Ovary (tissue), 9 donors: Measurements from ENCODE around the gene SH3RF3. TPM values are rescaled to one million over a fixed set of nuclear protein-coding genes. Genes with fewer than 3 reads are reported as not detected.

Experiments used
- DNase-seq, 5 donors: peaks; one replicate each; pipeline ENCODE4 v3.0.0-alpha.2; 2019 to 2020
- H3K27ac ChIP-seq, 2 donors: fragments of 200-600 bp; one replicate each; pipeline versions ENCODE4 v1.5.1 to v1.8.0; 2019 to 2022
- H3K27me3 ChIP-seq: fragments of 200-600 bp; one replicate; pipeline ENCODE4 v1.8.0; 2022
- H3K36me3 ChIP-seq: fragments of 200-600 bp; sonication (generic); one replicate; pipeline ENCODE4 v1.5.1; 2019
- H3K4me1 ChIP-seq: one replicate; pipeline ENCODE4 v1.8.1; 2013; ENCODE audit warnings: mild to moderate bottlenecking, moderate library complexity; ENCODE audit not compliant: insufficient read depth
- H3K4me3 ChIP-seq: fragments of 200-600 bp; sonication (generic); one replicate; pipeline ENCODE4 v1.5.1; 2017
- H3K9me3 ChIP-seq, 2 donors: fragments of 200-600 bp in 1 of 2; sonication (generic) in 1 of 2; one replicate each; pipeline versions ENCODE4 v1.5.1 to v1.8.1; 2013 to 2019; ENCODE audit warnings: mild to moderate bottlenecking in 1 of 2, moderate library complexity in 1 of 2
- CTCF ChIP-seq, 3 donors: fragments of 450-650 bp in 2 of 3; fragments of 200-600 bp in 1 of 3; IDR thresholded peaks; one replicate each; pipeline versions ENCODE4 v1.5.1 to v1.8.0; 2016 to 2022; ENCODE audit warnings: antibody characterized with exemption in 3 of 3, mild to moderate bottlenecking in 1 of 3
- EP300 ChIP-seq: sonication (generic); formaldehyde crosslinking; IDR thresholded peaks from one replicate; pipeline ENCODE4 v1.6.1; 2017; ENCODE audit warnings: antibody characterized with exemption
- POLR2A ChIP-seq: fragments of 450-650 bp; IDR thresholded peaks from one replicate; pipeline ENCODE4 v1.6.1; 2017; ENCODE audit warnings: antibody characterized with exemption, mild to moderate bottlenecking, moderate library complexity
- WGBS, 3 donors: extraction: QIAGEN DNeasy Blood & Tissue Kit in 1 of 3; methylation state at CpG; one replicate each; pipeline versions ENCODE4 v1.1.5 to v1.1.7; 2013 to 2017; 5-methylcytosine and 5-hydroxymethylcytosine counted together
- intact Hi-C, 4 donors: fragments of 100-400 bp; cut with DNase I; formaldehyde crosslinking; loops; one replicate each; pipeline versions ENCODE4 v1.11.0 to v1.15.1; 2022 to 2023
- polyA plus RNA-seq, 2 donors: library from polyadenylated mRNA; stranded (reverse); fragments of 200-250 nt in 1 of 2; fragments of 350-450 nt in 1 of 2; fragmentation: Illumina TruSeq in 1 of 2; extraction: RNeasy Lipid Tissue Mini Kit (QIAGEN cat#74804) in 1 of 2; gene quantifications; one replicate each; pipeline ENCODE4 v1.2.3, GENCODE V29; 2013 to 2014
- total RNA-seq, 7 donors: library from RNA; depleted of rRNA in 2 of 7; stranded (reverse); fragments of >200 nt in 2 of 7; fragmentation: NEBNext Ultra II Directional in 3 of 7; extraction: Animal tissue kit (Norgen Biotek cat#: 25700) in 3 of 7; gene quantifications; one replicate each; pipeline versions ENCODE4 v1.1.0 to v1.2.4, GENCODE V29; 2016 to 2023
- donor health status: DM: no; HTN: no; CAD: no; lungs with moderate emphysema.
- donor health status: DM: no; HTN: no; CAD: no.
- donor health status: Bipolar disorder and iron deficiency.
- donor health status: DM: yes; HTN: yes; CAD: no.
- donor health status: DM: no; HTN: no; CAD: no.
- donor health status: DM: yes; HTN: yes; CAD: no.

Gene SH3RF3
- total and polyA plus RNA-seq, 9 donors, result 2.7 to 10.1 (median 4.5) TPM

- no peak for TF ChIP-seq EP300
- no peak for TF ChIP-seq POLR2A
- no peak for TF ChIP-seq CTCF (IDR thresholded peaks at IDR 0.05)
- H3K4me3 ChIP-seq, result no peak overlapping the region
- no peaks in the 10 kb centered on the region for H3K9me3 ChIP-seq
- no peak for DNase-seq
- 91 to 100% (median 93%) methylated on average over 1 of the region's 1 CpG for WGBS, 3 donors
- H3K4me1 ChIP-seq, result no peaks in the 10 kb centered on the region
- no peaks in the 10 kb centered on the region for H3K27me3 ChIP-seq
- H3K27ac ChIP-seq, result no peak overlapping the region
- intact Hi-C loops, result no loop called here
- H3K36me3 ChIP-seq, result no peaks in the 10 kb centered on the region
These were observed 309.1 kb downstream of the SH3RF3 start for GRCh38 chr2:109438146-109438545.

GRCh38 chr2:109438773-109439389, 309.9 kb downstream of the SH3RF3 start:
- Histone ChIP-seq H3K9me3 (no peaks in the 10 kb centered on the region), H3K4me3 (no peak overlapping the region), H3K36me3 (no peaks in the 10 kb centered on the region), H3K27ac (no peak overlapping the region), H3K4me1 (no peaks in the 10 kb centered on the region), H3K27me3 (no peaks in the 10 kb centered on the region)
- DNase-seq, result no peak
- intact Hi-C loops, result no loop called here
- no peak for TF ChIP-seq CTCF (IDR thresholded peaks at IDR 0.05)
- no peak for TF ChIP-seq POLR2A
- no peak for TF ChIP-seq EP300
- WGBS, 3 donors, result 62 to 69% (median 69%) methylated on average over 8 of the region's 8 CpGs

DNA sequence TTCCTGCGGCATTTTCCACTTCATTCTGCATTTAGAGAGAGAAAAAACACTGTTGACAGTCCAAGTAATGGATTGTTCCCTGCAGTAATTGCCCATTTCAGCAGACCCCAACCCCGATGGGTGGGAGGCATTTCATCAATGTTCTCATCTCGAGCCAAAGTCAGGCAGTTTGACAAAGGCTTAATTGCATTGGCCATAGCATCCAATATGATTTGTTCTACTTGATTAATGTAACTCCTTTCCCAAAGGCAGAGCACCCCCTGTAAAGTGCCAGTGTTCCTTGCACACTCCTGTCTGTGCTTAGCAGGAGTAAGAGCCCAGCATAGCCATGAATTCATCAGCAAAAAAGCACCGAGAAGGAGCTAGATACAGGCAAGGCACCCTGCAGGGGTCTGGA, 310.4 kb downstream of the SH3RF3 start:
- DNase-seq, result no peak
- WGBS, 3 donors, result 69 to 82% (median 81%) methylated on average over 4 of the region's 4 CpGs
- Histone ChIP-seq H3K4me1 (no peaks in the 10 kb centered on the region), H3K36me3 (no peaks in the 10 kb centered on the region), H3K9me3 (no peaks in the 10 kb centered on the region), H3K27ac (no peak overlapping the region), H3K4me3 (no peak overlapping the region), H3K27me3 (no peaks in the 10 kb centered on the region)
- TF ChIP-seq CTCF (IDR thresholded peaks at IDR 0.05) (no peak), EP300 (no peak), POLR2A (no peak)
- intact Hi-C loops, result no loop called here

DNA sequence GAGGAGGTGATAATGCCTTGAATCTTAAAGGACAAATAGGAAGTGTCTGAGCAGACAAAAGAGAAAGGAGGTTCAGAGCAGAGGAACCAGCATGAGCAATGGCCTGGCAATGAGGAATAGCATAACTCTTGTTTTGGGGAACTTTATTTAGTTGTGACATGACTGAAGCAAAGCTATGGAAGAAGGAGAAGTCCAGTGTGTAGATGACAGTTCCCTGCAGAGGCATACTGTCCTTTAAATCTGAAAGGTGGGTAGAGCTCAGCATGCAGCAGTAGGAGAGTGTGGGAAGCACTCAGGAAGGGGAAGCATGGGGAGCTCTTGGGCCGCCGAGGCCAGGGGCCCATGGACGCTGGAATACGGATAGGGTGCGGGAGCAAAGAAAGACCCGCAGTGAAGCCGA, 311.0 kb downstream of the SH3RF3 start:
- no peak for DNase-seq
- Histone ChIP-seq H3K27me3 (no peaks in the 10 kb centered on the region), H3K36me3 (no peaks in the 10 kb centered on the region), H3K27ac (no peak overlapping the region), H3K4me1 (no peaks in the 10 kb centered on the region), H3K9me3 (no peaks in the 10 kb centered on the region), H3K4me3 (no peak overlapping the region)
- TF ChIP-seq EP300 (no peak), CTCF (IDR thresholded peaks at IDR 0.05) (no peak), POLR2A (no peak)
- intact Hi-C loops, result no loop called here
- 96 to 97% (median 97%) methylated on average over 7 of the region's 7 CpGs for WGBS, 3 donors
